Measurements from ENCODE around the gene ALG13.

ALG13 gene

DNA sequence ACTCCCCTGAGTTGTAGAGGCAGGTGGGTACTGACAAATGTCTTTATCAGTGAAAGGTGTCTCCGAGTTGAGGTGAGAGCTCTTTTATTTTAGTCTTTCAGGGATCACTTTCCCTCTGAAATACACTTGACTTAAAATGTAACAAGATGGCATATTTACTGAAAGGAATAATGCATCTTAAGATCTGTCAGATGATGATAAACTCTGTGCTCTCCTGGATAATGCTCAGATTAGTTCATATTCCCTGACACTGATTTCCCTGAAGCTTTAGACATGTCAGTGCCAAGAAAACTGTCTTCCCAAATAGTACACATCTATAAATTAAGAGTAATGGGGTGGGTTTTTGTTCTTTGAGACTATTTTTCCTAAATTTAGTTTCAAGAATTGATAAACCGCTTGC lies 75.5 kb downstream of the ALG13 start:
- TF ChIP-seq, protein P1, sequence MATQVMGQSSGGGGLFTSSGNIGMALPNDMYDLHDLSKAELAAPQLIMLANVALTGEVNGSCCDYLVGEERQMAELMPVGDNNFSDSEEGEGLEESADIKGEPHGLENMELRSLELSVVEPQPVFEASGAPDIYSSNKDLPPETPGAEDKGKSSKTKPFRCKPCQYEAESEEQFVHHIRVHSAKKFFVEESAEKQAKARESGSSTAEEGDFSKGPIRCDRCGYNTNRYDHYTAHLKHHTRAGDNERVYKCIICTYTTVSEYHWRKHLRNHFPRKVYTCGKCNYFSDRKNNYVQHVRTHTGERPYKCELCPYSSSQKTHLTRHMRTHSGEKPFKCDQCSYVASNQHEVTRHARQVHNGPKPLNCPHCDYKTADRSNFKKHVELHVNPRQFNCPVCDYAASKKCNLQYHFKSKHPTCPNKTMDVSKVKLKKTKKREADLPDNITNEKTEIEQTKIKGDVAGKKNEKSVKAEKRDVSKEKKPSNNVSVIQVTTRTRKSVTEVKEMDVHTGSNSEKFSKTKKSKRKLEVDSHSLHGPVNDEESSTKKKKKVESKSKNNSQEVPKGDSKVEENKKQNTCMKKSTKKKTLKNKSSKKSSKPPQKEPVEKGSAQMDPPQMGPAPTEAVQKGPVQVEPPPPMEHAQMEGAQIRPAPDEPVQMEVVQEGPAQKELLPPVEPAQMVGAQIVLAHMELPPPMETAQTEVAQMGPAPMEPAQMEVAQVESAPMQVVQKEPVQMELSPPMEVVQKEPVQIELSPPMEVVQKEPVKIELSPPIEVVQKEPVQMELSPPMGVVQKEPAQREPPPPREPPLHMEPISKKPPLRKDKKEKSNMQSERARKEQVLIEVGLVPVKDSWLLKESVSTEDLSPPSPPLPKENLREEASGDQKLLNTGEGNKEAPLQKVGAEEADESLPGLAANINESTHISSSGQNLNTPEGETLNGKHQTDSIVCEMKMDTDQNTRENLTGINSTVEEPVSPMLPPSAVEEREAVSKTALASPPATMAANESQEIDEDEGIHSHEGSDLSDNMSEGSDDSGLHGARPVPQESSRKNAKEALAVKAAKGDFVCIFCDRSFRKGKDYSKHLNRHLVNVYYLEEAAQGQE (IDR thresholded peaks at IDR 0.05; ENCODE audit: insufficient read depth in 1 of 2, low read depth in 2 of 2, low read length in 2 of 2) = no peak
- no peak for TF ChIP-seq POLR2AphosphoS5 (IDR thresholded peaks at IDR 0.05; ENCODE audit: low read depth, low read length)
- no peak for TF ChIP-seq SIN3A (IDR thresholded peaks at IDR 0.05; ENCODE audit: borderline replicate concordance, insufficient read depth, low read length)
- no peak for TF ChIP-seq FOXP2 (optimal IDR thresholded peaks at IDR 0.05; ENCODE audit: borderline replicate concordance, extremely low read depth, extremely low read length, insufficient read depth)
- no peak for TF ChIP-seq TAF1 (IDR thresholded peaks at IDR 0.05; ENCODE audit: borderline replicate concordance, insufficient read depth, low read length)

DNA sequence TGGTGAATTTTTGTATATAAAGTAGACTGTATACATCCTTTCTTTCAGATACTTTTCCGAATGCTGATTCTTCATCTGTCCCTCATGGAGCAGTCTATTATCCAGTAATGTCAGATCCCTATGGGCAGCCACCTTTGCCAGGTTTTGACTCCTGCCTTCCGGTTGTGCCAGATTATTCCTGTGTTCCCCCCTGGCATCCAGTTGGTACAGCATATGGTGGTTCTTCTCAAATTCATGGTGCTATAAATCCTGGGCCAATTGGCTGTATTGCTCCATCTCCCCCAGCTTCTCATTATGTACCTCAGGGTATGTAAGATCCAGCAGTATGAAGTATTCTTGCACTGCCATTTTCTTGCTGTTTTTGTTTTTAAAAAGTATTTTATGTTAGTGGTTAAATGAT lies 78.7 kb downstream of the ALG13 start:
- TF ChIP-seq POLR2AphosphoS5 (IDR thresholded peaks at IDR 0.05; ENCODE audit: low read depth, low read length) = no peak
- TF ChIP-seq TAF1 (IDR thresholded peaks at IDR 0.05; ENCODE audit: borderline replicate concordance, insufficient read depth, low read length) = no peak
- TF ChIP-seq, protein P1 (IDR thresholded peaks at IDR 0.05; ENCODE audit: insufficient read depth in 1 of 2, low read depth in 2 of 2, low read length in 2 of 2) = no peak
- TF ChIP-seq SIN3A (IDR thresholded peaks at IDR 0.05; ENCODE audit: borderline replicate concordance, insufficient read depth, low read length) = no peak
- no peak for TF ChIP-seq FOXP2 (optimal IDR thresholded peaks at IDR 0.05; ENCODE audit: borderline replicate concordance, extremely low read depth, extremely low read length, insufficient read depth)

DNA sequence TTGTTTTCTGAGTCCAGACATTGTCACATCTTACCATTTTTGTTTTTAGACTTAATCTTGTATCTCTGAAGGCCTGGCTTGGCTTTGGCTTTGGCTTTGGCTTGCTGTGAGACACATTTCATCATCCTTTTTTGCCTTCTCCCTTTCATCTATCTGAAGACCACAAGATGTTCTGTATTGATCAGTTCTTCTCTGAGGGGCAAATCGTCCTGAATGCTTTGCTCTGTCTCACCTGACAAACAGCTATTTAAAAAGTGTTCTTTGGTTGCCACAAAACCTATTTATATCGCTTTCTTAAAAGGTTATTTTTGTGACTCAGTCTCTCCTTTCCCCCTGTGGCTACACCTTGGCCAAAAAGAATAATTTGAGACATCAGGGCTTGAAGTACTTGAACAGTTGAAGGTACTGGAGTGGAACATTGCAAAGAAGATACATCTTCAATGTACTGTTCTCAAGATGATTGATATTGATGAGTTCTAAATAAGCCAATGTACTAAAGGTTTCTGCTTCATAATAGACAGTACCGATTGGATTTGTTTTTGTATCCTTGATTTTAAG lies 80.7 kb downstream of the ALG13 start:
- TF ChIP-seq SIN3A (IDR thresholded peaks at IDR 0.05; ENCODE audit: borderline replicate concordance, insufficient read depth, low read length) (no peak), POLR2AphosphoS5 (IDR thresholded peaks at IDR 0.05; ENCODE audit: low read depth, low read length) (no peak), TAF1 (IDR thresholded peaks at IDR 0.05; ENCODE audit: borderline replicate concordance, insufficient read depth, low read length) (no peak), FOXP2 (optimal IDR thresholded peaks at IDR 0.05; ENCODE audit: borderline replicate concordance, extremely low read depth, extremely low read length, insufficient read depth) (no peak)
- TF ChIP-seq, protein P1 (IDR thresholded peaks at IDR 0.05; ENCODE audit: insufficient read depth in 1 of 2, low read depth in 2 of 2, low read length in 2 of 2) = no peak

DNA sequence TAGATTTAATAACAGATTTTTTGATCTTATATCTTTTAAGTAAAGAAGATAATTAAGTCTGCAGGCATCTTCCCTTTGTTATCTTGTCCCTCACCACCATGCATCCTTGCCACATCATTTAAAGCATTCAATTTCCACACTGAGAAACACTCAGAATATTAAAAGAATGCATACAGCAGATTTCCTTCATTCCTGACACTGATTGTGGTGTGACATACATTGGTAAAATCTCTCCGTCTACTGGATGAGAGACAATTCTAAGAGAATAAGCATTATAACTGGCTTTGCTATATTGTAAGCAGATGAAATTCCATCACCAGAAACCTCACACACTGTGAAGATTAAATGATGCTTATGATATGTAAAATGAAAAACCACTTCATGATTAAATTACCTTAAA lies 97.6 kb downstream of the ALG13 start:
- TF ChIP-seq SIN3A (IDR thresholded peaks at IDR 0.05; ENCODE audit: borderline replicate concordance, insufficient read depth, low read length) (no peak), POLR2AphosphoS5 (IDR thresholded peaks at IDR 0.05; ENCODE audit: low read depth, low read length) (no peak), FOXP2 (optimal IDR thresholded peaks at IDR 0.05; ENCODE audit: borderline replicate concordance, extremely low read depth, extremely low read length, insufficient read depth) (no peak), TAF1 (IDR thresholded peaks at IDR 0.05; ENCODE audit: borderline replicate concordance, insufficient read depth, low read length) (no peak)
- TF ChIP-seq, protein P1 (IDR thresholded peaks at IDR 0.05; ENCODE audit: insufficient read depth in 1 of 2, low read depth in 2 of 2, low read length in 2 of 2) = no peak

Data from PFSK-1 (cell line).